HG03175 (cell line): ENCODE data around the gene GNA14.
"Not testable (repeated sequence)": the region's sequence is repeated elsewhere in the genome, so short reads cannot be mapped to it uniquely, and the experiment has no call there.

Experiments
- ATAC-seq: cut with Tn5 transposase; IDR thresholded peaks from one replicate; pipeline ENCODE4 v1.9.1; 2021; ENCODE audit warnings: mild to moderate bottlenecking, moderate library complexity; ENCODE audit not compliant: unreplicated experiment

The GNA14 gene

DNA sequence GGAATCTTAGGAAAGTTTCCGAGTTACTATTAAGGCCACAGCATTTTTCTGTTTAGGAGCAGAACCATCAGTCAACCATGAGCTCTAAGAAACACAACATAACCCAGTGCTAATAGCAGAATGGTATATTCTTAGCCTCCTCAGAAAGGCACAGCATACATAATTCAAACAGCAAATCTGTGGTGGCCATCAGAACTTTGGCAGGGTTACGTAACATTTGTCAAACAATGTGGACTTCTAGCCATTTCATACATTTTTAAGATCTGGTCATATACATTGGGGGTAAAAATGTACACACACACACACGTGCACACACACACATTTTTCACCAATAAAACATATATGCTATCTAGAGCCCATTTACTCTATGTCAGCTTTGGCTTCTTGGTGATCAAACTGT is 225.2 kb downstream of the GNA14 start:
- ATAC-seq = no peak

DNA sequence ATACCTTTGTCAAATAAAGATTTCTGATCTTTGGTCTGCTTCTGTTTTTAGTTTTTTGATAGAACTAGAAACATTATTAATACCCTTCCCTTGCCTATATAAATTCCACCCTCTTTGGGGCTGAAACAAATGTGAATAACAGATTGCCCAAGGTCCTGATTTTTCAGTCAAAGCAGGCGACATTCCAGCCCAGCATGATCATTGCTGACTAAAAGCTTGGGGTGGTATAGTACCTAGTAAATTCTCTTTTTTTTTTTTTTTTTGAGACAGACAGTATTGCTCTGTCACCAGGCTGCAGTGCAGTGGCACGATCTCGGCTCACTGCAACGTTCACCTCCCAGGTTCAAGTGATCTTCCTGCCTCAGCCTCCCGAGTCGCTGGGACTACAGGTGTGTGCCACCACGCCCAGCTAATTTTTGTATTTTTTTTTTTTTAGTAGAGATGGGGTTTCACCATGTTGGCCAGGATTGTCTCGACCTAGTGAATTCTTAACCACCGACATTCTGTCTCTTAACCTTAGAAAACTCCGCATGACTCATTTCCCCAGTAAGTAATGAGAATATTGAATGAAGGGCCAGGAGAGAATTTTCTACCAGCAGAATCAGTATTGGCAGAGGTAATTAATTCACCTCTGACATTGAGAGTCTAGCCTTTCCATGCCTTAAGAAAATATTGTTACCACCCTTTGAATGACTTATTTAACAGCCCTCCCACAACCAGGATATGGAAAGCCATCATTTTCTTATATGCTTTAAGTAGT is 226.4 kb downstream of the GNA14 start:
- no peak for ATAC-seq

DNA sequence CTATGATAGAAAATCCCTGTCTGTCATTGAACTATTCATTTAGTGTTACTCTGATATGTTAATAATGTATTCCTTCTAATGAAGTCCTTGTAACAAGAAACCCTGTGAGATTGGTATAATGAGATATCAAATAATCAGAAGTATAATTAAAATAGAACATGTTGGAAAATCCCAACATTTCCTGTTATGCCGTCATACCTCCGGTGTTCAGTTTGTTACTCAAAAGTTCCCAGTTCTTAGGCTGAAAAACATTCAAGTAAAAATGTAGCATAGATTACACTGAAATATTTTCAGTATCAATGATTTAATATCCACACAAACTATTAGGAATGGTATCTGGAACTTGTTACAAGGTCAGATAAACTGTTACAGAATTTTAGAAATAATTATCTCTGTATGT is 227.5 kb downstream of the GNA14 start:
- no peak for ATAC-seq

GRCh38 chr9:77418226-77418625 is 229.9 kb downstream of the GNA14 start:
- no peak for ATAC-seq

DNA sequence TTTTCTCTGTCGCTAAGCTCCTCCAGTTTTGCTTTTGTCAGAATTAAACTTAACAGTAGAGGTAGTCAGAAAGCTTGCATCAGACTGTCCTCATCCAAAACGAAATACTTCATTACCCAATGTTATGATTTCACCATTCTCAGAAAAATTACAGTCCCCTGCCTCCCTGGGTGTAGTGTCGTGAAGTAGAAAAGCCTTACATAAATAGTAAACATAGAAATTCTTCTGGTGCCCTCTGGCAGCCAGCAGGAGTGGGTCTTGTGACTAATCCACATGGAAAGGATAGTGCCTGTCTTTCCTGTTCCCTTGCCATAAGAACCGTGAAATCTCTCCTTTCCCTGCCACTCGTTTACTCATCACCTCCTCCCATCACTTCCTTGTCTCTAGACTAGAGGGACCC is 230.6 kb downstream of the GNA14 start:
- no peak for ATAC-seq

DNA sequence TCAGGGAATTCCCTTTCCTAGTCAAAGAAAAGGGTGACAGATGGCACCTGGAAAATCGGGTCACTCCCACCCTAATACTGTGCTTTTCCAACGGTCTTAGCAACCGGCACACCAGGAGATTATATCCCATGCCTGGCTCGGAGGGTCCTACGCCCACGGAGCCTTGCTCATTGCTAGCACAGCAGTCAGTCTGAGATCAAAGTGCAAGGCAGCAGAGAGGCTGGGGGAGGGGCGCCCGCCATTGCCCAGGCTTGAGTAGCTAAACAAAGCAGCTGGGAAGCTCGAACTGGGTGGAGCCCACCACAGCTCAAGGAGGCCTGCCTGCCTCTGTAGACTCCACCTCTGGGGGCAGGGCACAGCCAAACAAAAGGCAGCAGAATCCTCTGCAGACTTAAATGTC is 239.6 kb downstream of the GNA14 start:
- not testable (repeated sequence) for ATAC-seq

DNA sequence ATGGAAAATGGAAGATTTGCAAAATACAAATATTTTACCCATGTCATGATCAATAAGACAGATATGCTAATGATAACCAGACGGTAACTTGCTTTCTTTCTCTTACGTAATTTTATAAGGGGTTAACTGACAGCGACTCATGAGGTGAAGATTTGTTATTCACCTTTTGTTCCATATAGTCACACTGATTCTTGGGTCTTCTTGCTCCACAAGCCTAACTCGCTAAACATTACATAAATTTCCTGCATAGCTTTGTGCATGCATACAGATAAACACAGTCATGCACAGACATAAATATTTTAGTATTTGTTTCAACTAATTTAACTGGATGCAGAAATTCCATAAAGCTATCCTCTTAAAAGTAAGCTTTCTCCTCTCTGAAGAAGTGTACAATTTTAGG is 244.9 kb downstream of the GNA14 start:
- ATAC-seq = no peak

- ATAC-seq = no peak
Observed at GRCh38 chr9:77402286-77402685, 245.8 kb downstream of the GNA14 start.

- ATAC-seq = no peak
Observed at GRCh38 chr9:77399964-77400363, 248.2 kb downstream of the GNA14 start.

DNA sequence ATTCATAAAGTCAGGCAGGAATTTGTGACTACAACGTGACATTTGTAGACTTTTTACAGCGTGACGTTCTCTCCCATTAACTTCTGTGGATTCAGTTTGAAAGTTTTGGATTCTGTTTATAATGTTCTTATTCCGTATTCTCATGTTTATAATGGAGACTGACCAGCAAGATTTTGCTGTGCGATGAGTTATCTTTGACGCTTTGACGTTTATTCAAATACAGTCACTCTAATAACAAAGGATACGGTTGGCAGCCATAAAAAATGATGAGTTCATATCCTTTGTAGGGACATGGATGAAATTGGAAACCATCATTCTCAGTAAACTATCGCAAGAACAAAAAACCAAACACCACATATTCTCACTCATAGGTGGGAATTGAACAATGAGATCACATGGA is 249.5 kb downstream of the GNA14 start:
- not testable (repeated sequence) for ATAC-seq

- ATAC-seq = no peak
Observed at GRCh38 chr9:77392328-77392727, 255.8 kb downstream of the GNA14 start.

- ATAC-seq = no peak
Observed at GRCh38 chr9:77391834-77392233, 256.3 kb downstream of the GNA14 start.

DNA sequence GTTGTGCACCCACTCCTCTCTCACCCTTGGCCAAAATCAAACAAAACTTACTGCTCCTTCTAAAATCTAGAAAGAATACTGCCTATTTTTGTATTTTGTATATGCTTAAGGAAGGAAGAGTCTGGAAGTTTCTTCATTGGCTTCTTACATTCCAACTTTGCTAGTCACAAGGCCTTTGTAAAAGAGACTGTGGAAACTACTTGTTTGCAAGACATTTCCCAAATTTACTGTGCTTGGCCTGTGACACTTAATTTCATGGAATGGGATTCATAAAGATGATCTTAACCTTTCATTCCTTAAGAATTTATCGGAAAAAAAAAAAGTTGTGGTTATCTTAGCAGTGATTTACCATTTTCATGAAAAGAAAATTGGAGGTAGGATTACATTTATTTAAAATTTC is 261.9 kb downstream of the GNA14 start:
- ATAC-seq = no peak

GRCh38 chr9:77384406-77384805 is 263.7 kb downstream of the GNA14 start:
- no peak for ATAC-seq

GRCh38 chr9:77375956-77376532 is 272.1 kb downstream of the GNA14 start:
- no peak for ATAC-seq

- no peak for ATAC-seq
Observed at GRCh38 chr9:77374266-77374665, 273.9 kb downstream of the GNA14 start.
